NCI-H1105 treated with DMSO at 0.1 percent for 48 hours (cell line): Measurements from ENCODE around the gene RAPGEF3.

Experiments
- DNase-seq: peaks from one replicate; lab custom pipeline; 2025; lab: John Stamatoyannopoulos, UW

Gene RAPGEF3

GRCh38 chr12:47758834-47759690, at the start of gene RAPGEF3:
RAPGEF3 (minus strand) TSS chr12:47758880; CDS start chr12:47758556, 324 bp downstream.
- peak; percentile 51 for DNase-seq

- no peak for DNase-seq
Measured at GRCh38 chr12:47808050-47808449, 49.4 kb upstream of the RAPGEF3 start.

- DNase-seq: no peak
Measured at GRCh38 chr12:47807338-47807737, 48.7 kb upstream of the RAPGEF3 start.

GRCh38 chr12:47805417-47805816, 46.7 kb upstream of the RAPGEF3 start:
- DNase-seq: no peak

- no peak for DNase-seq
Measured at GRCh38 chr12:47804171-47804570, 45.5 kb upstream of the RAPGEF3 start.

- DNase-seq: no peak
Measured at GRCh38 chr12:47803191-47803875, 44.7 kb upstream of the RAPGEF3 start.

- no peak for DNase-seq
Measured at GRCh38 chr12:47802312-47802711, 43.6 kb upstream of the RAPGEF3 start.

GRCh38 chr12:47801904-47802246, 43.2 kb upstream of the RAPGEF3 start:
- no peak for DNase-seq

GRCh38 chr12:47801170-47801903, 42.7 kb upstream of the RAPGEF3 start:
- no peak for DNase-seq

- no peak for DNase-seq
Measured at GRCh38 chr12:47800582-47800981, 41.9 kb upstream of the RAPGEF3 start.

- DNase-seq: no peak
Measured at GRCh38 chr12:47799357-47799955, 40.8 kb upstream of the RAPGEF3 start.

- no peak for DNase-seq
Measured at GRCh38 chr12:47798382-47798948, 39.8 kb upstream of the RAPGEF3 start.

- DNase-seq: no peak
Measured at GRCh38 chr12:47797441-47797840, 38.8 kb upstream of the RAPGEF3 start.

GRCh38 chr12:47795814-47796411, 37.2 kb upstream of the RAPGEF3 start:
- no peak for DNase-seq

GRCh38 chr12:47795121-47795813, 36.6 kb upstream of the RAPGEF3 start:
- DNase-seq: no peak

GRCh38 chr12:47794679-47795078, 36.0 kb upstream of the RAPGEF3 start:
- no peak for DNase-seq

- no peak for DNase-seq
Measured at GRCh38 chr12:47793015-47793681, 34.5 kb upstream of the RAPGEF3 start.

- no peak for DNase-seq
Measured at GRCh38 chr12:47791874-47792273, 33.2 kb upstream of the RAPGEF3 start.

GRCh38 chr12:47791351-47791746, 32.7 kb upstream of the RAPGEF3 start:
- no peak for DNase-seq

GRCh38 chr12:47790676-47791350, 32.1 kb upstream of the RAPGEF3 start:
- no peak for DNase-seq
